Activated CD4-positive, alpha-beta T cell treated with anti-CD3 and anti-CD28 coated beads, Interleukin-10, Interleukin-2, amounts not matched to agents 100 ng/mL and 50 ng/mL, durations not matched to agents 16 hours and 8 hours (primary cell): ENCODE data around the gene ADSS2.

Experiments used
- DNase-seq: peaks from one replicate; pipeline ENCODE4 v3.0.0-alpha.2; 2020

Gene ADSS2

DNA sequence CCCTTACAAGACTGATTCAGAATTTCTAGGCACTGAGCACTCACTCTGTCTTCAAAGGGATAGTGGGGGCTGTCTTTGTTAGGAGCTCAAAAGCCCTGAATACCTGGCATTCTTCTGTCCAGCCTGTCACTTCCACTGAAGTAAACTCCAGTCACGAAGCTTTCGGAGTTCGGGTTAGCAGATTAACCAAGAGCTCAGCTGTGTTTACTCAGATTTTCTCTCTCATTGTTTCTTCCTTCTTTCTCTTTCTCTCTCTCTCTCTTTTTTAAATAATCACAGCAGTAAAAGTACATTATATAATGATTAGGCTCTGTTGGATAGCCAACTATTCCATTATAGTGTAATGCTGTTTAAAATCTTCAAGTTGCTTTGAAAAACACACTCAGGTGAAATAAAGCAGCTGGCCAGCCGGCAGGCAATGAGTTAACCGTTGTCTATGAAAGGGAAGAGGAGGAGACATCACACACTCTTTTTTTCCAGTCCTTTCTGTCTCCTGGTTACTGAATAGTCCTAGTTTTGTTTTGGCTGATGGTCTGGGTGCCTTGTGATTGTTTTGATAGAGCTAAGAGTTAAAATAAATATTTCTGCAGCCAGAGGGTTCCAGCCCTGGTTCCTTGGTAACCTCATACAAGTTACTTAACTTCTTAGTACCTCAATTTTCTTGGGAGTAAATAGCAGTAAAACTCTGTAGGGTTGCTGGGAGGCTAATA is 89.8 kb downstream of the ADSS2 start:
- DNase-seq = no peak
